Thymus (tissue), 11 donors: ENCODE measurements around the gene CAMK2N2. TPM values are rescaled to one million over a fixed set of nuclear protein-coding genes. Genes with fewer than 3 reads are reported as not detected.

Experiments used
- DNase-seq, 9 donors: peaks; one replicate each; pipeline ENCODE4 v3.0.0-alpha.2; 2013; ENCODE audit warnings: low spot score in 9 of 9, low read depth in 6 of 9, missing footprints in 1 of 9
- H3K27ac ChIP-seq, 2 donors: one replicate each; pipeline ENCODE4 v1.5.1; 2013; ENCODE audit warnings: control low read depth in 1 of 2, low read depth in 1 of 2, low read length in 1 of 2, mild to moderate bottlenecking in 1 of 2, moderate library complexity in 1 of 2
- H3K27me3 ChIP-seq, 2 donors: one replicate each; pipeline ENCODE4 v1.5.1; 2013; ENCODE audit warnings: low read length in 1 of 2; ENCODE audit not compliant: control insufficient read depth in 2 of 2, insufficient read depth in 1 of 2
- H3K36me3 ChIP-seq, 2 donors: one replicate each; pipeline ENCODE4 v1.5.1; 2013; ENCODE audit warnings: low read length in 1 of 2, mild to moderate bottlenecking in 1 of 2, moderate library complexity in 1 of 2; ENCODE audit not compliant: control insufficient read depth in 2 of 2, insufficient read depth in 2 of 2
- H3K4me1 ChIP-seq, 2 donors: one replicate each; pipeline ENCODE4 v1.5.1; 2013; ENCODE audit warnings: low read length in 2 of 2; ENCODE audit not compliant: control insufficient read depth in 2 of 2, insufficient read depth in 2 of 2
- H3K4me3 ChIP-seq, 2 donors: one replicate each; pipeline ENCODE4 v1.5.1; 2013; ENCODE audit warnings: low read length in 2 of 2, control low read depth in 1 of 2, mild to moderate bottlenecking in 1 of 2
- H3K9me3 ChIP-seq, 2 donors: one replicate each; pipeline ENCODE4 v1.5.1; 2013; ENCODE audit warnings: low read length in 1 of 2, mild to moderate bottlenecking in 1 of 2; ENCODE audit not compliant: control insufficient read depth in 2 of 2, insufficient read depth in 1 of 2
- WGBS: extraction: QIAGEN DNeasy Blood & Tissue Kit; methylation state at CpG from one replicate; pipeline ENCODE4 v1.1.7; 2013; 5-methylcytosine and 5-hydroxymethylcytosine counted together
- polyA plus RNA-seq: library from polyadenylated mRNA; stranded (reverse); fragments of 200-250 nt; gene quantifications from one replicate; pipeline ENCODE4 v1.2.3, GENCODE V29; 2013
- total RNA-seq: library from RNA; stranded (reverse); fragments of 120-200 nt; gene quantifications from one replicate; pipeline ENCODE4 v1.2.4, GENCODE V29; 2013
- donor health status: healthy.

CAMK2N2 gene
- total and polyA plus RNA-seq, 2 donors, result 0.14 TPM; not detected in 1

GRCh38 chr3:184248454-184249411 lies 12.6 kb downstream of the CAMK2N2 start, which contains the start of gene ALG3:
ALG3 (minus strand) TSS chr3:184248962; CDS start chr3:184248940, 22 bp downstream.
- peak within 1 kb of the TSS; percentile 80 to 86 for H3K27ac ChIP-seq
- H3K27me3 ChIP-seq, result no peaks in the 10 kb centered on the region
- H3K4me3 ChIP-seq, result peak within 1 kb of the TSS; percentile 80 to 81
- under 1% methylated on average over 49 of the region's 49 CpGs for WGBS
- H3K36me3 ChIP-seq, result peaks cover 17 to 20% of the 10 kb centered on the region in 2 donors
- peak; percentile 69 to 93 (median 85) for DNase-seq
- H3K4me1 ChIP-seq, result peaks cover 9 to 15% of the 10 kb centered on the region in 2 donors
- no peaks in the 10 kb centered on the region for H3K9me3 ChIP-seq

DNA sequence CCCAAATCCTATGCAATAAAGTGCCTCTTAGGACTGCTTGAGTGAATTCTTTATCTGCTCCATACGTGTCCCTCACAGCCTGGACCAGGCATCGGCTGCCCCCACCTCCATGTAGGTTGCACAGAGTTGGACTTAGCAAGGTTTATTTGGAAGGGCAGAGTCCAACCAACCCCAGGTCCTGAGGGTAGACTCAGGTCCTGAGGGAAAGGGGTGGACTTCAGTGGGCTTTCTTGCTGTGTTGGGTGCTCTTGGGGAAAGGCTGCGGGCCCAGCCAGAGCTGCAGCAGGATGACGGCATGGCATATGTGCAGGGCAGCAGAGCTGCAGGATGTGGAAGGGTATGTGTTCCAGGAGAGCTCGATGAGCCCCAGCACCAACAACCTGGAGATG lies 19.1 kb downstream of the CAMK2N2 start:
- Histone ChIP-seq H3K4me1 (no peaks in the 10 kb centered on the region), H3K4me3 (no peak overlapping the region), H3K27ac (no peak overlapping the region), H3K9me3 (no peaks in the 10 kb centered on the region), H3K36me3 (peaks cover 37 to 40% of the 10 kb centered on the region in 2 donors), H3K27me3 (peaks cover 0 to 5% of the 10 kb centered on the region in 2 donors)
- no peak for DNase-seq
- 96% methylated on average over 5 of the region's 5 CpGs for WGBS

- Histone ChIP-seq H3K4me1 (no peaks in the 10 kb centered on the region), H3K4me3 (no peak overlapping the region), H3K27ac (no peak overlapping the region), H3K9me3 (no peaks in the 10 kb centered on the region), H3K36me3 (peaks cover 37 to 40% of the 10 kb centered on the region in 2 donors), H3K27me3 (peaks cover 0 to 5% of the 10 kb centered on the region in 2 donors)
- peak in 1 of 9 donors; percentile 31 for DNase-seq
- WGBS, result 71% methylated on average over 46 of the region's 46 CpGs
Measured at GRCh38 chr3:184241447-184242296, 19.7 kb downstream of the CAMK2N2 start.

GRCh38 chr3:184241141-184241446 lies 20.3 kb downstream of the CAMK2N2 start:
- Histone ChIP-seq H3K4me3 (no peak overlapping the region), H3K4me1 (no peaks in the 10 kb centered on the region), H3K9me3 (no peaks in the 10 kb centered on the region), H3K36me3 (peaks cover 37 to 40% of the 10 kb centered on the region in 2 donors), H3K27me3 (peaks cover 0 to 10% of the 10 kb centered on the region in 2 donors), H3K27ac (no peak overlapping the region)
- WGBS, result 71% methylated on average over 17 of the region's 17 CpGs
- DNase-seq, result no peak

- Histone ChIP-seq H3K4me1 (no peaks in the 10 kb centered on the region), H3K36me3 (peaks cover 35 to 38% of the 10 kb centered on the region in 2 donors), H3K9me3 (no peaks in the 10 kb centered on the region), H3K4me3 (no peak overlapping the region), H3K27ac (no peak overlapping the region), H3K27me3 (peaks cover 0 to 13% of the 10 kb centered on the region in 2 donors)
- 82% methylated on average over 4 of the region's 4 CpGs for WGBS
- DNase-seq, result peak in 1 of 9 donors; percentile 41
Measured at GRCh38 chr3:184240384-184241140, 20.8 kb downstream of the CAMK2N2 start.

DNA sequence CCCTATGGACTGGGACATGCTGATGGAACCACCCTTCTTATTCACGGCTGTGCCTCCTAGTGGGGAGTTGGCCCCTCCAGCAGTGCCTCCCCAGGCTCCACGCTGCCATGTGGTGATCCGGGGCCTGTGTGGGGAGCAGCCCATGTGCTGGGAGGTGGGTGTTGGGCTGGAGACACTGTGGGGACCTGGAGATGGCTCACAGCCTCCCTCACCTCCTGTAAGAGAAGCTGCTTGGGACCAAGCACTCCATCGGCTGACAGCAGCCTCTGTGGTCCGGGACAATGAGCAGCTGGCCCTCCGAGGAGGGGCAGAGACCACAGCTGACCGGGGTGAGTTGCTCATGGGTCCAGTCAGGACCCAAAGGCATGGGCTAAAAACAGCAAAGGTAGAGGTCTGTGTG lies 21.6 kb downstream of the CAMK2N2 start:
- Histone ChIP-seq H3K4me1 (no peaks in the 10 kb centered on the region), H3K27me3 (peaks cover 0 to 14% of the 10 kb centered on the region in 2 donors), H3K27ac (no peak overlapping the region), H3K36me3 (peaks cover 26 to 29% of the 10 kb centered on the region in 2 donors), H3K9me3 (no peaks in the 10 kb centered on the region), H3K4me3 (no peak overlapping the region)
- whole genome bisulfite sequencing, result 94% methylated on average over 7 of the region's 7 CpGs
- DNase-seq, result no peak

GRCh38 chr3:184239221-184239620 lies 22.1 kb downstream of the CAMK2N2 start:
- Histone ChIP-seq H3K4me3 (no peak overlapping the region), H3K36me3 (peaks cover 21 to 26% of the 10 kb centered on the region in 2 donors), H3K4me1 (no peaks in the 10 kb centered on the region), H3K27me3 (peaks cover 0 to 19% of the 10 kb centered on the region in 2 donors), H3K9me3 (no peaks in the 10 kb centered on the region), H3K27ac (no peak overlapping the region)
- WGBS, result 94% methylated on average over 8 of the region's 8 CpGs
- DNase-seq, result no peak

DNA sequence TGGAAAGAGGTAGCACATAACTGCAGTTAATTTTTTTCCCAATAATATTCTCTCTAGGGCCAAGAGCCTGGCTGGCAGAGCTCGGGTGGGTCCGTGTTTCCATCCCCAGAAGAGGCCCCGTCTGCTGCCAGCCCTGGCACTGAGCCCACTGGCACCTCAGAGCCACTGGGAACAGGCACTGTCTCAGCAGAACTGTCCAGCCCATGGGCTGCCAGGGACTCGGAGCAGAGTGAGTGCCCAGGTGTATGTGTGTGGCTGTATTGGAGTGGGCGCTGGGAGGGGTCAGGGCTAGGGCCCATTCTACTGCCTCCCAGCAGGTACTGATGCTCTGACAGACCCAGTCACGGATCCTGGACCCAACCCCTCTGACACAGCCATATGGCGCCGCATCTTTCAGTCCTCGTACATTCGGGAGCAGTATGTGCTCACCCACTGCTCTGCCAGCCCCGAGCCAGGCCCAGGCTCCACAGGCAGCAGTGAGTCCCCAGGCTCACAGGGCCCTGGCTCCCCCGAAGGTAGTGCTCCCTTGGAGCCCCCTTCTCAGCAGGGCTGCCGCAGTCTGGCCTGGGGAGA lies 23.0 kb downstream of the CAMK2N2 start:
- H3K27ac ChIP-seq, result no peak overlapping the region
- no peaks in the 10 kb centered on the region for H3K4me1 ChIP-seq
- H3K4me3 ChIP-seq, result no peak overlapping the region
- peaks cover 1 to 28% of the 10 kb centered on the region in 2 donors for H3K27me3 ChIP-seq
- 92% methylated on average over 13 of the region's 13 CpGs for WGBS
- H3K9me3 ChIP-seq, result no peaks in the 10 kb centered on the region
- DNase-seq, result no peak
- H3K36me3 ChIP-seq, result peaks cover 13 to 18% of the 10 kb centered on the region in 2 donors
